HT1080 (cell line): ENCODE measurements around the gene COPG2. TPM values are rescaled to one million over a fixed set of nuclear protein-coding genes. Genes with fewer than 3 reads are reported as not detected.
A peak's percentile ranks its signal among the peaks of the same experiment; 100 is the strongest.
"Not testable (repeated sequence)": the region's sequence is repeated elsewhere in the genome, so short reads cannot be mapped to it uniquely, and the experiment has no call there.

ENCODE experiments used
- DNase-seq: peaks from one replicate; pipeline ENCODE4 v3.0.0-alpha.2; 2015; ENCODE audit warnings: low read depth
- total RNA-seq: library from RNA; depleted of rRNA; stranded (reverse); fragments of >200 nt; shearing (Covaris generic); gene quantifications from 2 replicates; pipeline ENCODE4 v1.2.3, GENCODE V29; 2014

The COPG2 gene
- total RNA-seq, 1 experiment from 2014 or later: 15.3 TPM

DNA sequence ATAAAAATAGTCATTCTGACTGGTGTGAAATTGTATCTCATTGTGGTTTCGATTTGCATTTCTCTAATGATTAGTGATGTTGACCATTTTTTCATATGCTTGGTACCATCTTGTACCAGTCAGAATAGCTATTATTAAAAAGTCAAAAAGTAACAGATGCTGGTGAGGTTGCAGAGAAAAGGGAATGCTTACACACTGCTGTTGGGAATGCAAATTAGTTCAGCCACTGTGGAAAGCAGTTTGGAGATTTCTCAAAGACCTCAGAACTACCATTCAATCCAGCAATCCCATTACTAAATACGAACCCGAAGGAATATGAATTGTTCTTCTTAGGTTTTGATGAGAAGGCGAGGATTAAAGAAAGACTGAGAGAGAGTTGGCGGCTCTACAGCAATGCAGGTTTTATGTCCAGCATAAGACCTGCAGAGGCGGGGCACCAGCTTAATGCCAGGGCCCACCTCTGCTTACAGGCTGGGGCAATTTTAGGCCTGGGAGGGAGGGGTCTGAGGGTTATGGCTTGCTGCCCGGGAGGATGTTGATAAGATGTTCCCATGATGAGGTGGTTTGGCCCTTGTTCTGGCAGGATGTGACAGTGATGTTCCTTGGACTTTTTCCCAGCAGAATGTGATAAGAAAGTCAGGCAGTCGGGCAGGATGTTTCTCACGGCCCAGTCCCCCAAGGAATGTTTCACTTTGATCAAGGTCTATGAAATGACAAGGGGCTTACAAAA, 102.2 kb downstream of the COPG2 start:
- peak; percentile 71 for DNase-seq

GRCh38 chr7:130560972-130561371, 107.6 kb downstream of the COPG2 start:
- peak; percentile 59 for DNase-seq

- no peak for DNase-seq
These were observed 109.4 kb downstream of the COPG2 start for GRCh38 chr7:130559184-130559583.

DNA sequence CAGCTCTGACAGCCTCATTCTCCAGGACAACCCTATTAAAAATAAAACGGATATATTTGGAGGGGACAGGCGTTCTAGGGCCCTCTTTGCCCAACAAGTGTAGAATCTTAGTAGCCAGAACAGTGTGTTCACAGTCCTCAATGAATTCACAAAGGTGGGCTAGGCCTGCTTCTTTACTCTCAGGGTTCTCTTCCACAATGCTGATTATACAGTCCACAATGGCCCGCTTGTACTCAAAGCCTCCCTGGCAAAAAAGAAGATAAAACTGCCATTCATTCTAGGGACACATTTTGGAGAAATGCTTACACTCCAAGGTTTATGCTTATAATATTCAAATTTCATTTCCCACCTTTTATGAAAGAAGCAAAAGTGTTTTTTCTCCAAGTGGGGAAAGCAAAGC, 114.1 kb downstream of the COPG2 start:
- no peak for DNase-seq

- no peak for DNase-seq
These were observed 115.0 kb downstream of the COPG2 start for GRCh38 chr7:130553398-130554029.

DNA sequence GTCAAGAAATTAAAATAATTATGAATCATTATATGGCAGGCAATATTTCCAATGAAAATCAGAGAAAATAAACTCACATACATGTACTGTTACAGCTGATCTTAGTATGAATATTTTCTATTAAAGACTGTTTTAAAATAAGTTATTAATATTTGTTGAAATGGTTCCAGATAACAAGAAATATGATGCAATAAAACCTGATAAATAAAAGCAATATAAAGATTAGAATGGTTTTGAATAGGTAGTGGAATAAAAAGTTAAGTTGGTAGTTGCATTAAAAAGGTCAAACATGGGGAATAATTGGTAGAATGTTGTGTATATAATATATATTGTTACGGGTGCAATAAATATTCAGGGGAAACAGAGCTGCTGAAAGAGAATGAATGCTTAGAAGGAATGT, 124.2 kb downstream of the COPG2 start:
- DNase-seq: no peak

- no peak for DNase-seq
These were observed 125.0 kb downstream of the COPG2 start for GRCh38 chr7:130543487-130544010.

DNA sequence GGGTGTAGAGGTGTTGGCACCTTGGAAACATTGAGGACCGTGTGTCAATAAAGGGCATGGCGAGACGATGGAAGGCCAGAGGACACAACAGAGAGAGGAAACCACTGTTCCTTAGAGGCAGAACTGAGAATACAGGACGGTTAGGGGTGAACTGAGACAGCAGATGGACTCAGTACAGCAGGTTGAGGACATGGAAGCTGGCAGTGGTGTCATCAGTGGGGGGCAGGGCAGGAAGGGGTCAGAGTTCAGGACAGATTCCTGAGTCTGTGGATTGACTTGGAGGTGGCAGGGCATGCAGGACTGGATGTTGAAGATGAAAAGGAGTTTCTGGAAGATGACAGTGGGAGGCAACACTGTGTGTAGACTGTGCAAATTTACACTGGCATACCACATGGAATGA, 126.3 kb downstream of the COPG2 start:
- not testable (repeated sequence) for DNase-seq

- DNase-seq: not testable (repeated sequence)
These were observed 127.3 kb downstream of the COPG2 start for GRCh38 chr7:130541287-130541686.

DNA sequence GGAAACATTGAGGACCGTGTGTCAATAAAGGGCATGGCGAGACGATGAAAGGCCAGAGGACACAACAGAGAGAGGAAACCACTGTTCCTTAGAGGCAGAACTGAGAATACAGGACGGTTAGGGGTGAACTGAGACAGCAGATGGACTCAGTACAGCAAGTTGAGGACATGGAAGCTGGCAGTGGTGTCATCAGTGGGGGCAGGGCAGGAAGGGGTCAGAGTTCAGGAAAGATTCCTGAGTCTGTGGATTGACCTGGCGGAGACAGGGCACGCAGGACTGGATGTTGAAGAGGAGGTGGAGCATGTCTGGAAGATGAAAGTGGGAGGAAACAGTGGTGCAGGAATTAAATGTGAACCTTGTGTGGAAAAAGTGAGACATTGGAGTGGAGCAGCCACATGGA, 130.7 kb downstream of the COPG2 start:
- DNase-seq: not testable (repeated sequence)

DNA sequence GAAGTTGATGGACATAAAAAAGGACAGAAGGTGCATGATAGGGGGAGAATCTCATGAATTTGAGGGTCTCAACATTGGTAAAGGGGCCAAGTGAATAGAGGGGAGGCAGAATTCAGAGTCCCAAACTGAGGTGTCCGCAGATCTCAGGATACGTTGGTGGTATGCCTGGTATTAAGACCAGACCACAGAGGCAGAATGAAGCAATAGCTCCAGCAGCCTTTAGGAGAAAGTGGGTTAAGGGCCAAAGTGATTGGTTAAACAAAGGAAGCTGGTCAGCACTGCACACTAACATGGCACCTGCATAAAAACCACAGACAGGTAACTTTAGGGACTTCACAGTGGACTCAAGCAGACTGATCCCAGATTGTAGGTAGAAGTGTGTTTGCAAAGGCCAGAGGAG, 139.1 kb downstream of the COPG2 start:
- DNase-seq: no peak

DNA sequence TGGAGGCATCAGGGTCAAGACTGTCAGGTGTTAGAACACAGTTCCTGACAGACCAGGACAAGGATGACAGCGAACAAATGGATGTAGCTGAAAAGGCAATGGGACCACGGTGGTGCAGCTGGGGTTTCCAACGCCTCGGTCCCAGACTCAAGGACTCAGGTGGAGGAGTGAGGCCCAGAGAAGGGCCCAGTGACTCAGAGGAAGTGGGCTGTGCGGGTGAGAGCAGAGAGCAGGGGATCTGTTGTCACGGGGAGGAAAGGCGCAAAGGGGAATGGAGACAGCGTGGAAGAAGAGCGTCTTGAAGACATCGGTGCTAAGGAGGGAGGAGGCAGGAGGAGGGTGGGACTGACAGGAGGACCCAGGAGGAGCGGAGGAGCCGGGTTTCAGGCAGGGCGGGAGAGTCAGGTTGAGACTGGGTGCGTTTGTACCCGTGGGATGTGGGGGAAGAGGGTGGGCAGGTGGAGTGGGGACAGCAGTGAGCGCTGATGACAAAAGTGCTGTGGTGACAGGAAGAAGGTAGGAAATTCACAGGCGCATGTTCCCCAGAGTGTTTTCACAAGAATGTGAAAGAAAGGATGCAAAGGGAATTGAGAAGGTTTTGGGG, 140.7 kb downstream of the COPG2 start:
- DNase-seq: not testable (repeated sequence)

DNA sequence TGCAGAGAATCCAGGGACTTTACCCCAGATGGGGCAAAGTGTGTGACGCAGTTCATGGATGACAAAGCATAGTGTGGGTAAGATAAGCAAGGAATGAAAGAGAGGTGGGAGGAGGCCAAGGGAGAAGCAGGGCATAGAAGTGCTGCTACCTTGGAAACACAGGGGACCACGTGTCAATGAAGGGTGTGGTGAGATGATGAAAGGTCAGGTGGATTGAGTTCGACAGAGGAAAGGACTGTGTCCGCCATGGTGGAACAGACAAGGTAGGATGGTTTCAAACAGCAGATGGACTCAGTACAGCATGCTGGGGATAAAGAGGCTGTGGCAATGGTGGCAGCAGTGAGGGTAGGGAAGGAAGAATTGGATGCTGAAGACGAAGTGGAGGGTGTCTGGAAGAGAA, 143.9 kb downstream of the COPG2 start:
- no peak for DNase-seq

GRCh38 chr7:130523519-130524125, 144.9 kb downstream of the COPG2 start:
- not testable (repeated sequence) for DNase-seq

DNA sequence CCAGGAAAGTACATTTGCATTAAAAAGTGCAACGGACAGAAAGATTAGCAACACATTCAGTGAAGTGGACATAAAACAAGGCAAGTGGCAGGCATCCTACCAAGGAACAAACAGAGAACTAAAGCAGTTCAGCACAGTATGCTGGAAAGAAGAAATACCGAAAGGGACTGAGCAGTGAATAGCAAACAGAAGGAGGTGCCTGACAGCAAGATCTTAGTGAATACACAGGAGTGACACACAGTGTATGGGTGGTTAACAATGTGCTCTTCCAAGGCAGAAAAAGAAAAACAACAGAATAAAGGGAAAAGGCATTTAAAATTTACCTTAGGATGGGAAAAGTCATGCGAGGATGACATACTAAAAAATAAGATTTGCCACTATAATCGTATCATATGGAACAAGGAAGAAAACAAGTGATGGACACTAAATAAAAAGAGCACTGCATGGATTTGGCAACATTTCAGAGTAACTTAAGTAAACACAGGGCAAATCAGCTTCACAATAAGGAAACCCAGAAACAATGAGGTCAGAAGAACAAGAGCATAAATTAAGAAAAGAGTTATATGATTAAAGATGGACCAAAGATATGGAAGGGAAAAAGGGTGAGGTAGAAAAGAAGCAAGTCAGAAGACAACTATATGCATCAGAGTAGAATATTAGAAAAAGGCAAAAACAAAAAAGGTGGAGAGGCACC, 147.1 kb downstream of the COPG2 start:
- no peak for DNase-seq

DNA sequence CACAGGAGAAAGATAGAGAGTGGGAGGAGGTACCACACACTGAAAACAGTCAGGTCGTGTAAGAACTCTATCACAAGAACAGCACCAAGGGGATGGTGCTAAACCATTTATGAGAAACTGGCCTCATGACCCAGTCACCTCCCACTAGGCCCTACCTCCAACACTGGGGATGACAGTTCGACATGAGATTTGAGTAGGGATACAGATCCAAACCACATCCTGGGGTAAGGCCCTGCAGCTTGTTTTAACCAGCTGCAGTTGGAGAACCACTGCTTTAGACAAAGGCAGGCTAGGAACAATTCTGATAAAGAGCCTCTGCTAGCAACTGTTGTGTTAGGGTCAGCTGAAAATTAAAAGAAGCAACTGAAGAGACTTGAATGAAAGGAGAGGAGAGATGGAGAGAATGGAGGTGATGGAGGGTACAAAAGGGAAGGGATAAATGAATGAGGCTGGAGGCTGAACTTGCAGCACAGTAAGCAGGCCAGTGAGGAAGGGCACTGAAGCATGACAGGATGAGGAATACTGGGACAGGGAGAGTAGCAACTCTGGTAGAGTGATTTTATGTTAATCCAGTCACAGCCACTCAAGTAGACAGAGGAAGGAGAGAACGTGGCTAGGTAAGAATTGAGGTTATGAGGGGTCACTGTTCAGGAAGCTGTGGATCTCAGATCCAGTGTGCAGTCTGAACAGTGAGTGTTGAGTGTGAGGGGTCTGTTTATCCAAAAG, 153.1 kb downstream of the COPG2 start:
- DNase-seq: peak; percentile 12

DNA sequence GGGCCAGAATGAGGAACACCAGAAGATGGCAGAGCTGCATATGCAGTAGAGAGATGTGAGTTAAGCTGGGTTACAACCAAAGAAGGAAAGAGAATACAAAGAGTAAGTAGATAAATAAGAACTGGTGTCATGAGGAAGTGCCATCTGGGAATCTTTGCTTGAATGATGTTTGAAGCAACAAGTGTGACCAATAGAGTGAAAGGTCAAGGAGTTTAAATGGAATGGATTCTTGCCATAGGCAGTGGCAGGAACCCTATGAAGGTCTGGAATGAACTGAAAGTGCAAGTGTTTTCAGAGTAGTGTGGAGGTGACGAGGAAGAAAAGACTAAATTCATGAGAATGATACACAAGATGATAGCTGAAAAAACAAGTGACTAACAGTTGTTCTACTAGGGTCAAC, 155.1 kb downstream of the COPG2 start:
- no peak for DNase-seq

GRCh38 chr7:130512038-130512437, 156.5 kb downstream of the COPG2 start:
- not testable (repeated sequence) for DNase-seq

DNA sequence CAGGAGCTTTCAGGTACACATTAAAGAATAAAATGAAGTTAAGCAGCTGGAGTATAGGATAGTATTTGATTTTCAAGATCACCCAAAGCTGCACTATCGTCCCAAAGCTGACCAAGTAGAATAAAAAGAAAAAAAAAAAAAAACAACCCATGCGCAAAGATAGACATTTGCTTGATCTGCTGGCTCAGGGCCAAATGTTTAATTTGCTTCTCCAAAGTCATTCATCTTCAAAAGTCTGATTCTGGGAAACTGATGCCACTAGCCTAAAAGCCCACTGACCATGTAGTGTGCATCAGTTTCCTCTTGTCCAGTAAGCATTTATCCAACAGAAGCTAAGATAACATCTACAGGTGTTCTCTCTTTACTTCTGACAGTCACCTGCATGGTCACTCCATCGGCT, 162.2 kb downstream of the COPG2 start:
- DNase-seq: no peak

DNA sequence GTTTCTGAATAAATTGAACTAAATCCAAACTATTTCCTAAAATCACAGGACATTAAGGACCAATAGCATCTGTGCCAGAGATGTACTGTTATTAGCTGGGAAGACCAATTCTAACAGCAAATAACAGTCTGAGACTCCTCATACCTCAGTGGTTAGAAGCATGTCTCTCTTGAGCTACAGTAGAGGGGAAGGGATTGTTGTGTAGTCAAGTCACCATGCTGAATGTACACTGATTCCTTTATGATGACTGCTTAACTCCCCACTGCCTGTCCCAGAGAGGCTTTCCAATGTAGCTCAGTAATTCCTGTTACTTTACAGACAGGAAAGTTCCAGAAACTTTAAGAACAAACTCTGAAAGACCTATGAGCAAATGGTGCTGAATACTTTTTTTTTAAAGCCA, 162.8 kb downstream of the COPG2 start:
- no peak for DNase-seq

GRCh38 chr7:130500910-130501309, 167.6 kb downstream of the COPG2 start:
- DNase-seq: no peak
